HG03060 (cell line): ENCODE results near the gene MAPK8IP1.
"Not testable (repeated sequence)": the region's sequence is repeated elsewhere in the genome, so short reads cannot be mapped to it uniquely, and the experiment has no call there.

ENCODE experiments used
- ATAC-seq: cut with Tn5 transposase; IDR thresholded peaks from one replicate; pipeline ENCODE4 v1.9.1; 2021; ENCODE audit warnings: low read depth, moderate number of reproducible peaks; ENCODE audit not compliant: unreplicated experiment

The MAPK8IP1 gene

DNA sequence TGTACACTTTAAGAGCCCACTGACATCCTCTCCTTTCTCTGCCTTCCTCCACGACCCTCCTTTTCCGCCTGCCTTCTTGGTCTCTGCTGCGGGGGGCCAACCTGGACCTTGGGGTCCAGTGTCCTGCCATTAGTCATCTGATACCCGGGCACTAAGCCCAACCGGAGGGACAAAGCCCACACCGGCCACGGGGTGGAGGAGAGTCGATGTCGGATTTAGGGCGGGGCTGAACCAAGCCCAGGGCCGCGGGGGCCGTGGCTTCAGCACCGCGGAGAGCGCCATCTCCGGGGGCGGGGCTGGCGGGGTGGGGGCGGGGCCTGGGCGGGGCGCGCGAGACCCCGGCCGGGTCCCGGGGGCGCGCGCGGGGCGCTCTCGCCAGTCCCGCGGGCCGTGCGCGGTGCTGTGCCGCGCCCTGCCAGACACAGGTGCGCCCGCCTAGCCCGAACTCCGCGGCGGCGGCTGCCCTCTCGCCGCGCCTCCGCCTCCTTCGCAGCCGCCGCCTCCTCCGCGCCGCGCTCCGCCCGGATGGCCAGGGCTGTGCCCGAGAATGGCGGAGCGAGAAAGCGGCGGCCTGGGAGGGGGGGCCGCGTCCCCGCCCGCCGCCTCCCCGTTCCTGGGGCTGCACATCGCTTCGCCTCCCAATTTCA lies at the start of gene MAPK8IP1:
Gene MAPK8IP1 (plus strand): TSS at position 378 of the 647 bp plus-strand sequence. CDS start 170 bp downstream, at position 548.
- no peak for ATAC-seq

DNA sequence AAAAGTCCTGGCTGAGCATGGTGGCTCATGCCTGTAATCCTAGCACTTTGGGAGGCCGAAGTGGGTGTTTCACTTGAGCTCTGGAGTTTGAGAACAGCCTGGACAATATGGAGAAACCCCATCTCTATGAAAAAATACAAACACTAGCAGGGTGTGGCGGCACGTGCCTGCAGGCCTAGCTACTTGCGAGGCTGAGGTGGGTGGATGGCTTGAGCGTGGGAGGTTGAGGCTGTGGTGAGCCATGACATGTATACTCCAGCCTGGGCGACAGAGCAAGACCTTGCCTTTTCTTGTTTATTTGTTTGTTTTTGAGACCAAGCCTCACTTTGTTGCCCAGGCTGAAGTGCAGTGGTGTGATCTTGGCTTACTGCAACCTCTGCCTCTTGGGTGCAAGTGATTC lies 46.2 kb upstream of the MAPK8IP1 start:
- ATAC-seq = no peak

DNA sequence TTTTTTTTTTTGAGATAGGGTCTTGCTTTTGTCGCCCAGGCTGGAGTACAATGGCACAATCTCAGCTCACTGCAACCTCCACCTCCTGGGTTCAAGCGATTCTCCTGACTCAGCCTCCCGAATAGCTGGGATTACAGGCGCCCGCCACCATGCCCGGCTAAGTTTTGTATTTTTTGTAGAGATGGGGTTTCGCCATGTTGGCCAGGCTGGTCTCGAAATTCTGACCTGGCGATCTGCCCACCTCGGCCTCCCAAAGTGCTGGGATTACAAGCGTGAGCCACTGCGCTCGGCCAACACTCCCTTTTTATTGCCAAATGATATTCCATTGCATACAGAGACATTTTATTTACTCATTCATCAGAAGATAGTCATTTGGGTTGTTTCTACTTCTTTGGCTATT lies 45.2 kb upstream of the MAPK8IP1 start:
- not testable (repeated sequence) for ATAC-seq

DNA sequence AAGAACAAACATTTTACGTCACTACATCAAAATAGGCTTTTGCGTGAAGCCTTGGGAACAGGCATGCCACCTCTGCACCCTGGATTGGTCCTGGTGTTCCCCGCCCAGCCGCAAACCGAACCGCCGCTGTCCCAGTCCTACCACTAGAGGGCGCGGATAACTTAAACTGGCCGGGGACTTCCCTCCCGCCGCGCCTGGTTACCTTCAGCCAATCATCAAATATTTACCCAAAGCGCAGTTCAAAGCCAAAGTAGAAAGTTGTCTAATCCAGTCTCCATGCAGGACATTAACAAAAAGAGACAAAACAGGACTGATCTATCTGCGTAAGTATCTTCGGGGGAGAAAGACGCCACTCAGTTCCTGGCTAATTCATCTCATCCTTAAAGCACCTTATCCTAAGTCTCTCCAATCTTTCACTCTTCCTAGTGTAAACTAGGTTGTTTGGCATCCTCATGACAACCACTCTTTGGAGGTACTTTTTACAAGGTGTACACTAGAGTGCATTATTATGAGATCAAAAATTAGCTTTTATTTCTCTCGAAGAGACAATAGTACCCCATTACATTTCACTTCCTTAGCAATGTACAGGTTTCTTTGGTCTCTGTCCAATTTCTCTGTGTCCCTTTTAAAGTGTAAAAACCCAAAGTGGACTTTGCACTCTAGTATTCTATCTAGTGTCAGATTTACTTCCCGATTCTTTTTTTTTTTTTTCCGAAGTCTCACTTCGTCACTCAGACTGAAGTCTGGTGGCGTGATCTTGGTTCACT lies 42.1 kb upstream of the MAPK8IP1 start:
- ATAC-seq = no peak

DNA sequence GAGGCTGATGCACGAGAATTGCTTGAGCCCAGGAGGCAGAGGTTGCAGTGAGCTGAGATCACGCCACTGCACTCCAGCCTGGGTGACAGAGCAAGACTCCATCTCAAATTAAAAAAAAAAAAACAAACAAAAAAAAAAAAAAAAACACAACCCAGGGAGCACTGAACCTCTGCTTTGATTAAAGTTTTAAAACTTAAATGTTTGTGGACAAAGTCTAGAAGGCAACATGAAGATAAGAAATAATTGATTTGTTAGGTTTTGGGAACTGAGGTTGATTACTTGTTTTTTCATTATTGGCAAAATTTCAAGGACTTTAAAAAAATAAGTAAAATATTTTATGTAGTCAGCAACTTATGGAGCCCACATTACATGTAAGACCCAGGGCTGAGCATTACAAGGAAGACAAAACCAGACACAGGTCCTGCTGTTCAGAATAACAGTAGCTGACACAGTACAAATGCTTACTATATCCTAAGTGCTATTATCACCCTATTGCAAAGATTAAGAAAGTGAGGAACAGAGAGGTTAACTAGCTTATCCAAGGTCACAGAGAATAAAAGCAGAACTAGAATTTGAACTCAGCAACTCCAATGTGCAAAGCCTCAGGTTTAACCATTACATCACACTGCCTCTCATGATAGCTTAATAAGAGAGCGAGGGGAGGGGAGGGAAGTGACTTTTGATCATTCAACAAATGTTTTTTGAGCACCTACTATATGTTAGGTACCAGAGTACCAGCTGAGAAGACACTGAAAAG lies 40.5 kb upstream of the MAPK8IP1 start:
- no peak for ATAC-seq

DNA sequence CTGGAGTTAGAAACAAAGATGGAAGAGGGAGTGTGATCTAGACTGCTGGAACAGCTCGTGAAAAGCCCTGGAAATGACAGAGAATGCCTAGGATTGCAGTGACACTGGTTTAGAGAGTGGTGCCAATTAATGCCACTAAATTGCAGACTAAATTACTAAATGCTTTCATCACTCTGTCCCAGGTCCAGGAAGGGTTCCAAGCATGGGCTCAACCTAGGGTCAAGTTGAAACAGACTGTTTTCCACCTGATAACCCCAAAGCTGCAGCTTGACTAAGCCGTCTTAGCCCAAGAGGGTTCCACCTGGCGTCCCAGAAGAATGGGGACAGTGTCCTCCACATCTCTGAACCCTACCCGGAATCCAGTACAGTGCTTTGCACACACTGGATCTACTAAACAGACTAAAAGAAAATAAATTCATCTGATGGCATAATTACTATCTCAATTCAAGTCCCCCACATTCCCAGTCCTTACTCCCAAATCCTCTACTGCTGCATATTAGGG lies 39.2 kb upstream of the MAPK8IP1 start:
- ATAC-seq = no peak

DNA sequence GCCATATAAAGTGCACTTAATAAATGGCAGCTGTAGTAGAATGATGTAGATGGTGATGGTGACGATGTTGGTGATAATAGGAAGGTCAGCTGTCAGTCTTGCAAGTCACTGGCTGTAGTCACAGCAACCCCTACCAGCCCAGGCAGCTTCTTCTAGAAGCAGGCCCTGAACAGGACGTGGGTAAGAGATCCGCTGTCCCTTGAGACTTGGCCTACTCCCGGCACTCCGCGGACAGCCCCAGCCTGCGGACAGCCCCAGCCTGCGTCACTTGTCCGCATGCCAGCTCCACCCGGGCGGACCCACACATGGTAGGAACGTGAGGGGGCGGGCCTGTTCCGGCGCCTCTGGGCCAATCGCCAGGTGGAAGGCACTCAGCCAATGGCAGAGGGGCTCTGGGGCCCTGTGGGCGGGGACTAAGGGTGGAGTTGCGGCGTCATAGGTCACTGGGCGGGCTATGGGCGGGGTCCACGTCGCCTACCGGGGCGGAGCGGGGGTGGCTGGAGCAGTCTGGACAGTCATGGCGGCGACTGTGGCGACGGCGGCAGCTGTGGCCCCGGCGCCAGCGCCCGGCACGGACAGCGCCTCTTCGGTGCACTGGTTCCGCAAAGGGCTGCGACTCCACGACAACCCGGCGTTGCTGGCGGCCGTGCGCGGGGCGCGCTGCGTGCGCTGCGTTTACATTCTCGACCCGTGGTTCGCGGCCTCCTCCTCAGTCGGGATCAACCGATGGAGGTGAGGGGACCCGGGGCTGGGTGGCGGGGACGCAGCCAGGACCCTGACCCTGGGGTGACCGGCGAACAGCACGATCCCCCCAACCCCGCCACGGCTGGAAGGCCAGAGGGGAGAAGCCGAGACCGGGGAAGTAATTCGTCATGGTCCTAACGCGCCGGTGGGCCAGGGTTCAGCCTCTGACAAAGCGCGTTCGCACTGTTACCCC lies 38.2 kb upstream of the MAPK8IP1 start, which contains the start of gene CRY2:
Gene CRY2 (plus strand): TSS at position 502 of the 937 bp plus-strand sequence. CDS start 16 bp downstream, at position 518.
- ATAC-seq = peak; percentile 78

DNA sequence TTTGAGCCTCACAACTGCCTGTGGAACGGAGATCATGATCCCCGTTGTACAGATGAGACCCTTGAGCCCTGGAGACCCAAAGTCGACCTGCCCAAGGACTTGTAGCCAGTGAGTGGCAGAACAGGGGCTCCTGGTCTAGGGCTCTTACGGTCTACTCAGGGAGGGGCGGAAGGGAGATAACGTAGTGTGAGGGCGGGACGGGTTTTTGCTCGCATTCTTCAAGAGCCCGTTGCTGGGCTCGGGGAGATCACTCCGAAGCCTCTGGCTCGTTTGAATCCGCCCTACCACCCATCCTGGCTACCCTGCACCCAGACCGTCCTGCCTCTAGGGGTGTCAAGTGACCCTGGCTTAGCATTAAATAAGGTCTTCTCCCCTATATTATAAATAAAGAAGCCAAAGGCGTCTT lies 37.5 kb upstream of the MAPK8IP1 start:
- no peak for ATAC-seq

DNA sequence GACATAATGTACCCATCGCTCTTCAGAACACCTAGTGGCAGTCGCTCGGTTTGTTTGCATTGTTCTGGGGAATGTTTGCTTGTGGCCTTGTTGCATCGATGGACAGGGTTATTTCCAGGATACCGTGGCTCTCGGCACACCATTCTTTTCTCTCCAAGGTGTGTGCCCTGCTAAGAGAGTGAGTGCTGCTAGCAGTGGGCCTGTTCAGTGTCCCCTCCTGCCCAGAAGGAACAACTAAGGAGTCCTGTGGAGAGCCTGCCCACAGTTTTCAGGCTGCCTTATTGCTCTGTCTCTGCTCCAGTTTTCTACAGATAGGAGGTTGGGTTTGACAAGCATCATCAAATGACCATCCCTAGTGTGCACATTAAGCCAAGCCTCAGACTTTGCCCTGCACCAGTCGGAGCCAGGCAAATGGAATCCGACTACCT lies 36.8 kb upstream of the MAPK8IP1 start:
- no peak for ATAC-seq

DNA sequence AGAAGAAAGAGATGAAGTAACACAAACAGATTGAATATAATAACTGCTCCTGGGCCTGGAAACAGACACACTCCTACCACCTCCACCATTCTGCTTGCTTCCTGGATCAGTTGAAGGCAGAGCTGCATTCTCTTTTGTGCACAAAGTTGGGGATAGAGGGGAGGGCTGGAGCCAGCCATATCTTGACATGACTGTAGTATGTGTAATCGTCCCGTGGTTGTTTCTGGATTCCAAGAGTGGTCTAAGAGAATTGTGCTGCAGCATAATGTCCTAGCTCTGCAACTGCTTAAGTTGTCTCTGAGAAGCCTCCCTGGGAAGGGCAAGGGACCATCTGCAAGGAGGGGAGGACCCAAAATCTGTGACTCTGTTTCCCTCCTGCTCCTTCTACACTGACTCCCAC lies 35.0 kb upstream of the MAPK8IP1 start:
- ATAC-seq = no peak

DNA sequence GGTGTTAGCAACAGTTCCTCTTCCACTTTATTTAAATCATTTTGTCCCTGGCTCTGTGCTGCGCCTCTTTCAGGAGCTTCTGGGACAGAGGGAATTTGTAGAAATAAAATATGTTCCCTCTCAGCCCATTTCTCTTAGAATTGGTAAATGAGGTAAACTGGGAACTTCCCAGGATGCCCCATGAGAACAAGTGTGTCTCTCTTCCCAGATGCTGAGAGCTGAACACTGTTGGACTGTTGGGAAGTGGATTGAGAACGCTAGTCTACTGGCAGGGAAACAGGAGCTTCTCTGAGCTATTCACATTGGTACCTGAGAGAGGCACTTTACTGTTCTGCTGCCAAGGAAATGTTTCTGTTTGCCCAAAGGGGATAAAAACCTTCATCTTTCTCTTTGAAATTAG lies 34.2 kb upstream of the MAPK8IP1 start:
- ATAC-seq = no peak

DNA sequence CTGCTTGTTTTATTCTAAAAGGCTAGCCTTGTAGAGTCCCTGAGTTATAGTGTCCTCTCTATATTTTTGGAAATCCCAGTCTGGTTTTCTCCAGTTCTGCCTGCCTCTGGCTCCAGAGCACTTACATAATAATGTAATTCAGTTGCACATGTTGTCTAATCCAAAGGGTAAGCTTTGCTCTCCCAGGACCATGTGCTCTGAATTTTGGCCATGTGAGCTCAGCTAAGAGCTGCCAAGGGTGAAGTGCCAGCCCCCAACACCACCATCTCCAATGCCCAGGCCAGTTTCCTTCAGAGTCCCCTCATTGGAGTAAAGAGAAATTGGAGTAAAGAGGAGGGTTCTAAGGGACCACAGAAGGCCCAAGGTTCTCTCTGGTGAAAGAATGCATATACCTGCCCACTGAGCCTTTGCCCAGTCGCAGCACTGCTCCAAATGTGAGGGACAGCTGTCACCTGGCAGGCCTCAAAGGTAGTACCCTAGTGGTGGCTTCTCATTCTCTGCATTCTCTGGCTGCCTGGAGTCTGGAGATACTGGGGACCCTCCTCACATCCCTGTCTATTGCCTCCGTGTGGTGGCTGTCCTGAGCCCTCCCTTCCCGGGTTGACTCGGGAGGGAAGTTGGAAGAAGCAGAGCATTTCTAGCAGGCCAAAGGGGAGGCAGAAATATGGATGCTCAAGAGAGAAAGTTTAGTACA lies 33.3 kb upstream of the MAPK8IP1 start:
- no peak for ATAC-seq

DNA sequence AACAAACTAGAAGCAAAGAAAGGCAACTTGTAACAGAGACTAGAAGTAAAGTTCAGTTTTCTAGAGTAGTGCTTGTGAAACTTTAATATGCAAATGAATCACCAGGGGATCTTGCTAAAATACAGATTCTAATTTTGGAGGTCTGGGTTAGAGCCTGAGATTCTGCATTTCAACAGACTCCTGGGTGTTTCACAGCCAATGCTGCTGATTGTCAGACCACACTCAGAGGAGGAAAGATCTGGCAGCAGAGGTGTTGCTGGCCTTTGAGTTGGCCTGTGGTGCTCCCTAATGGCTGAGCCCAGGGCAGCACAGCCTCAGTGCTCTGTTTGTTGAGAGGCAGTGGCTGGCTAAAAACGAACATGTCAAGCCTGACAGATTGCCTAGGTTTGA lies 32.7 kb upstream of the MAPK8IP1 start:
- ATAC-seq = no peak

DNA sequence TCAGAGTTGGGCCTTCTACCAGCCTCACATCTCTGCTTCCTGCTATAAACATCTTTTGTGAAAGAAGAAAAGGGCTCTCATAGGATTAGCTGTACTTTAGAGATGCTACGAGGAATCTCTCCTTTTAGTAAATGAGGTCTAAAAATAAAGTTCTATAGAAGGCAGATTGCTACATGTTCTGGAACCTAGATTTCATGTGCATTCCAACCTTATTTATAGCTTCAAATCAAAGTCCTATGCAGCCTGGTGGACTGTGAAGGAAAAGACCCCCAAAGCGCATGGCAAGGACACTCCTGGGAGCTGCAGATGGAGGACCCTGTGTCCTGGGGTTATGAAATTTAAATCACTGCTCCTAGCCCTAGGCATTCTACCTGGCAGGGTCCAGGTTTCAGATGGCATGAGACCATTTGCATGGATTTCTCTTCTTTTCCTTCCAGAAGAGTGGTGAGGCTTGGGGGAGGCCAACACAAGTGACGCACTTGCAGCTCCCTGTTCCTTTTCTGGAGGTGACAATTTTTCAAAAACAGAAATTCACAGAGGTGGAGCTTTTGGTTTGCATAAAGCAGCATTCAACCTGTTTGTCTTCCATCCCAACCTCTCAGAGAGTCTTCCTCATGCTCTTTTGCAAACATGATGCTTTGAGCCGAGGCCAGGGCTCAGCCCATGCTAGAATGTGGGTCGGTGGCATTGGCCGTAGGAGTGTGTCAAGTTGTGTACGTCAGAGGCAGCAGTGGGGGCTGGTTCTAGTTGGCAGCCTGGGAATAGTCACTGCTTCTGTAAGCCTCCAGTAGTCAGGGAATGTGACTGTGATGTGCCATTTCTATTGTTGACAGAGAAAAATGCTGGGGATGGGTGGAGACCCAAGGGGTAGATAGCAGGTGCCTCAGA lies 31.9 kb upstream of the MAPK8IP1 start:
- no peak for ATAC-seq

DNA sequence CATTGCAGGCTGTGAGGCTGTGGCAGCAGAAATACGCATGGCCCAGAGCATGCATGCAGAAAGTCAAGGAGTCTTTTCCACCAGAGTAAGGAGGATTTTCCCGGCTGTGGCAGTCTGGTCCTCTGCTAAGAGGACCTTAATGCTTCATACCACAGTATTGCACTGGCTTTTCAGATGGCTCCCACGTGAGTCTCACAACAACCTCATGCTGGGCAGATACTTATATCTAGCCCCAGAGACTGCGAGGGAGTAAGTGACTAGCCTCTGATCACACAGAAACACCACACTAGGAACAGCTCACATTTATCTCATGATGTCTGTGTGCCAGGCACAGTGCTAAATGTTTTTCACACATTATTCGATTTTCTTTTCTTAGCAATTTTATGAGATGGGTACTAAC lies 30.1 kb upstream of the MAPK8IP1 start:
- ATAC-seq = no peak

DNA sequence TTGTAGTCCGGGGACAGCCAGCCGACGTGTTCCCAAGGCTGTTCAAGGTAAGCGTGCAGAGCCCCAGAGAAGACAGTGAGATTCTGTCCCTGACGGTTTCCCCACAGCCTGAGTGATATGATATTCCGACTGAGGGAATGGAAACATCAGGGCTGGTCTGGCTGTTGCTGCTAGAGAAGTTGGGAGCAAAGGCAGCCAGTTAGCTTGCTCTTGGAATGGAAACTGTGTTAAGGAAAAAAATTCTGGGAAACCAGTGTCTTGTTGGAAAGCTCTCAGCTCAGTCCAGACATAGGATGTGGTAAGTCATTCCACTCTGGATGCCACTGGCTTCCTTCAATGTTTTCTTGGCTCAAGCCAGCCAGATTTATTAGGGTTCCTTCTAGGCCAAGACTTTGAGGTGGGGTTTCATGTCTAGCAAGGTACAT lies 29.4 kb upstream of the MAPK8IP1 start:
- ATAC-seq = no peak

DNA sequence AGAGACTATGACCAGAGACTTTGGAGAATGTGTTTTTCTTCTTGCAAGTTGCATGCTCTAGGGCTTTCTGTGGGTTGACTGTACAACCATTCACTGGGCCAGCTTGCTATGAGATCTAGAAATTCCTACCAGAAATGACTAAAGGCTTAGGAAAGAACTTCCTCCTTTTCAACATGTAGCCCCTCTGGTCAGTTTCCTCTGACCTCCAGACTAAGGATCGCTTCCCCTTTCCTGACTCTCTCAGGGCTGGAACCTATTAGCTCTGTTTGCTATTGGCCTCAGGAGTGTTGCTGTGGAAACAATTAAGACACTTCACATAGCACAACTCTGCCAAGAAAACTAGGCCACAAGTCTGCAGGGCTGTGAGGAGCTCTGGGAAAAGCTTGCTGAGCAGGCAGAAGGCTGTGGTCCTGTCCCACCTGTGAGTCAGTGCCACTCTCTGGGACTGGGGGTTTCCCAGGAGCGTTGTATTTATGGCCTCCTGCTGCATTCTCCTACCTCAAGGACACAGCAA lies 27.4 kb upstream of the MAPK8IP1 start:
- no peak for ATAC-seq

DNA sequence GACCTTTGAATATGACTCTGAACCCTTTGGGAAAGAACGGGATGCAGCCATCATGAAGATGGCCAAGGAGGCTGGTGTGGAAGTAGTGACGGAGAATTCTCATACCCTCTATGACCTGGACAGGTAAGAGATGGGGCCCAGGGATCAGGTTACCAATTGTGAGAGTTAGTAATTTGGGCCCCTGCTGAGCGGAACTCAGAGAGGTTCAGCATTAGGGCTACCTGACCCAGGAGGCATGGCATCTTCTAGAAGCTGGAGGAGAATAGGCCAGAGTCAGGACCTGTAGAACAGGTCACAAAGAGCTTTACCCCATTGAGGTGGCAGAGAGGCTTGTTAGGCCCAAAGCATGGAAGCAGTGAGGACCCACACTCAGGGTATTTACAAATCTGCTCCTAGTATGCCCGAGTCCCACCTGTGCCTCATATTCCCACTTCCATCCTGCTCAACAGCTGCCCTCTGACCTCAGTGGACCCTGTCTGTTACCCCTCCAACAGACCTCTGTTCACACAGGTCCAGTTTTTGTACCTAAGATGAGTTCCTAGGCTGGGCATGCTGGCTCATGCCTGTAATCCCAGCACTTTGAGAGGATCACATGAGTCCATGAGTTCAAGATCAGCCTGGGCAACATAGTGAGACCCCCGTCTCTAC lies 26.6 kb upstream of the MAPK8IP1 start:
- no peak for ATAC-seq
